Renal cortex interstitium (tissue), 11 donors: Measurements from ENCODE around the gene CACNA2D1. TPM values are rescaled to one million over a fixed set of nuclear protein-coding genes. Genes with fewer than 3 reads are reported as not detected.
A peak's percentile ranks its signal among the peaks of the same experiment; 100 is the strongest.
"Not testable (repeated sequence)": the region's sequence is repeated elsewhere in the genome, so short reads cannot be mapped to it uniquely, and the experiment has no call there.

Source experiments
- DNase-seq, 11 donors: peaks; one replicate each; pipeline ENCODE4 v3.0.0-alpha.2; 2013; ENCODE audit warnings: low read depth in 9 of 11, low spot score in 4 of 11; ENCODE audit errors: extremely low read depth in 1 of 11
- polyA plus RNA-seq, 3 donors: library from polyadenylated mRNA; unstranded; fragments of 120-200 nt; gene quantifications; one replicate each; pipeline ENCODE4 v1.2.1, GENCODE V29; 2013; ENCODE audit not compliant: insufficient read length in 3 of 3

The CACNA2D1 gene
- polyA plus RNA-seq, 3 donors: 28.2 to 30.7 (median 30.2) TPM

DNA sequence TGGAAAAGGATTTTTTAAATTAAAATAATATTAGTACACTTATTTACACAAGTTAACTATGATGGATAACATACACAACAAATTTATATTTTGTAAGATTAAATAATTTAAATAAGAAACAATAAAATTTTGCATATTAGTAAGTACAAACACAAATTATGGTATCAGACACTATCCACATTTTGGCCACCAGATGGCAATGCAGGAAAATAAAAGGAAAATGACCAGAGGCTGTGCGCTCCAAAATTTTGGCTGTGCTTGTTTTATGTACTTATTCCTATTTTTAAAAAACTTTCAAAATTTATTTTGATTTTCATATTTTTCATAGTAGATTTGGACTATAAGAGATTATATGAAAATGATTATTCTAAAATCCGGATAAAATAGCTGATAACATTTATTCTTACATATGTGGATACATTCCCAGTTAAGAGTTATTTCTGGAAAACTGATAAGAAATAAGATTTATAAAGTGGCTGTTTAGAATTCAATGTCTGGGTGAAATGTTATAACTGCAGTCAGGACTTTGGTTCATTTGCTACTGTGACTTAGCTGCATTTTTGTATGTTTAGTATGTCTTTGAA is 399.0 kb downstream of the CACNA2D1 start:
- peak; percentile 8 to 49 (median 38) for DNase-seq

DNA sequence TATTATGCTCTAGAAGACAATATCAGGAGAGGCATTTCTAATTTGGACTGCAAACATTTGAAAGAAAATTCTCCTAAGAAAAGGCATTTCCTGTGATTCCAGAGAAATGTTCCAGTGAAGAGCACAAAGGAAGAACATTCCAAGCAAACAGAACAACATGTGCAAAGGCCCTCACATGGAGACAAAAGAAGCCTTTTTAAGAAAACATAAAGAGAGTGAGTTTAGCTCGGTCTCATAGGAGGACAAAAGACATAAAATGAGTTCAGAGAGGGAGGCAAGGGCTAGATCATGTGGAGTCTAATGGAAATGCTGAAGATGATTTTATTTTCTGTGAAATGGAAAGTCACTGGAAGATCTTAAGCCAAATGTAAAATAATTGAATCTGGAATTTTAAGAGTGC is 404.0 kb downstream of the CACNA2D1 start:
- DNase-seq: no peak

DNA sequence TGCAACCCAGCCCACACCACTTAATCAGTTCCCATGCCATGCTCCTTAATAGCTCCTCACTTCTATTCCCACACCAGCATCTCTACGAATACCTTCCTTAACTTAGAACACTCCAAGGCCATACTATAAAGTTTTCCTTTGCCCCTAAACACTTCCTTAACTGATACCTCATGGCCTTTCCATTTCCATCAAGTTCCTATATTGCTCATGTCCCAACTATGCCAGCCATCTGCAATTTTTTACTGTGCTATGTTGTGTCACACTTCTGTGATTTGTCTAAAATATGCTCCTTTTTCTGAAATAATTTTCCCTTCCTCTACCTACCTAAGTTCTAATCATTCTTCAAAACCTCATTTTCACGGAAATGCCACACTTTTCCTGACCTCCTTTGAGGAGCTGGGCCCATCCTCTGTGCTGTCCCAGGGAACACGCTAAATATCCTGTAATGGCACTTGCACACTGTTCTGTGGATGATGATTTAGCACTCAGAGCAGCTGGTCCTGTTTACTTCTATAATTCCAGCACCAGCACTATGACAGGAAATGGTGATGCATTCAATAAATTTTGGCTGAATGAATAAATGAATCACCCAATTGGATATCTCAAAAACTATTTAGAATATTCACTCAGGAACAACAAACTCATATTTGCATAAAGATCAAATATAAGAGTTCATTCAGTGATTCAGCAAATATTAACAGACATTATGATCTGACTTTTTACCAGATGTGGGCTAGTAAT is 407.3 kb downstream of the CACNA2D1 start:
- DNase-seq: no peak

DNA sequence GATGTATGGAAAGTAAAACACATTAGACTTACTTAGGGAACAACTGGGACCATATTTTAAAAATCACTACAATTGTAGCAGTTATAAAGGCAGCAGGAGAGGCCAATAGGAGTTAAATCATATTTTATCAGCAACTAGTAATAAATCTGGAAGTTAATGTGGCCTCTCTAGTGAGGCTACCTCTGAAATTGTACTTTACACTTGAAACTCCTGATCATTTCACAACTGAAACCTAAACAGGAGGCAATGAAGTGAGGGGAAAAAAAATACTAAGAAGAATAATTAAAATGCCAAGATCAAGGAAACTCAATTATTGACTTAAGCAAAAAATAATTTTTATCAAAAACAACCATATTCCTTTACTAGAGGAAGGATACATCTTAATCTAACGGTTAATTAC is 408.1 kb downstream of the CACNA2D1 start:
- no peak for DNase-seq

DNA sequence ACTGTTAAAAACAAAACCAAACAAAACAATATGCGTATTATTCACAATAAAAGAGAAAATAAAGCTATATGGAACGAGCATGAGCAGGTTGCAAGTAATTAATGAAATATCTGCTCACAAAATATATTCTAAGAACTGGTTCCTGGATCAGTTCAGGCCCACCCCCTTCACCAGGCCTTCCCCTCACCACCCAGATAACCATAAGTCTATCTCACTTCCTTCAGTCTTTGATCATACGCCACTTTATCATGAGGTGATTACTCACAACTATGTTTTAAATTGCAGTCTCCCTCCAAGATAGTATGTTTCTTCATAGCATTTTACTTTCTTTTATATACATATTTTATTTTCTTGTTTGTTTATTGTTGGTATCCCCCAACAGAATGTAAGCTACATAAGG is 410.7 kb downstream of the CACNA2D1 start:
- DNase-seq: no peak

DNA sequence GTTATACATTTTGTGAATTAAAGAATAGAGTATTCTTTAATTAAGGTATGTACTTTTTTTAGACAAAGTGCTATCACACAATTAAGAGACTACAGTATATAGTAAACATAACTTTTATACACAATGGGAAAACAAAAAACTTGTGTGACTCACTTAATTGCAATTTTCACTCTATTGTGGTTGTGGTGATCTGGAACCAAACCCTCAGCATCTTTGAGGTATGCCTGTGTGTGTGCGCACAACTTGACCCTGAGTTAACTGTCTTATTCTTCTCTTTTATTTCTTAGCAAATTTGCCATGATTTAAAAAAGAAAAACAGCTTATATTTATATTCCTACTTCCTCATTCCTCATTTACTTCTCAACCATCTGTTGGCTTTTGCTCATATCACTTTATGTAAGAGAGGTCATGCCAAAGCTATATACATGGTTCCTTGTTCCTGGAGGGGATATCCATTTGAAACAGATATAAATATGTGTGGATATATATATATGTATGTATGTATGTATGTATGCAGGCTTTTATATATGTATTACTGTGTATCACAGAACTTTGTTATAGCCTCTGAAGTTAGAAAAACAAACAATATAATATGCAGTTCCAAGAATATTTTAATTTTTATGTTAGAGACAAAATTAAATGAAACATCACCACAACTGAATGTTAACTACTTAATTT is 414.2 kb downstream of the CACNA2D1 start:
- DNase-seq: no peak

DNA sequence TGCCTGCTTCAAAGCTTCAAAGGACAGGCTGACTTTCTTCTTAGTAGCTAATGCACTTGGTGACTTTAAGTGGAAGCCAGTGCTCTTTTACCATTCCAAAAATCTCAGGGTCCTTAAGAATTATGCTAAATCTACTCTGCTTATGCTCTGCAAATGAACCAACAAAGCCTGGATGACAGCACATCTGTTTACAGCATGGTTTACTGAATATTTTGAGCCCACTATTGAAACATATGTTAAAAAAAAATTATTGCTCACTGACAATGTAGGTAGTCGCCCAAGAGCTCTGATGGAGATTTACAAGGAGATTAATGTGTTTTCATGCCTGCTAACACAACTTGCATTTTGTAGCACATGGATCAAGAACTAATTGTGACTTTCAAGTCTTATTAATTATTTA is 415.5 kb downstream of the CACNA2D1 start:
- DNase-seq: no peak

DNA sequence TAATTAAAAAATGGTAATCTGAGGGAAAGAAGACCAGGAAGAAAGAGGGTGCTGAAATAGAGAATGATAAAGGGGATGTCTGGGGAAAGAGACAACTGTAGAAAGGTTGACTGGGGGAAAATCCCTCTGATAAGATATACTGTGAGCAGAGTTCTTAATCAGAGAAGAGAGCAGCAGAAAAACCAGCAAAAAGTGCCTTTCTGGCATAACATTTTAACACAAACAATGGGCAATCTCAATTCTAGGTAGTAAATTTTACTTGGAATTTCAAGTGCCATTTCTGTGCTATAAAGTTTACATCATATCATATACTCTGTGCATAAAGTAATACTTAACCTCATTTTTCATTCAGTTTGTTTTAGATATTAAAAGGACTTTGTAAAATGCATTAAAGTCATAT is 421.9 kb downstream of the CACNA2D1 start:
- DNase-seq: no peak

DNA sequence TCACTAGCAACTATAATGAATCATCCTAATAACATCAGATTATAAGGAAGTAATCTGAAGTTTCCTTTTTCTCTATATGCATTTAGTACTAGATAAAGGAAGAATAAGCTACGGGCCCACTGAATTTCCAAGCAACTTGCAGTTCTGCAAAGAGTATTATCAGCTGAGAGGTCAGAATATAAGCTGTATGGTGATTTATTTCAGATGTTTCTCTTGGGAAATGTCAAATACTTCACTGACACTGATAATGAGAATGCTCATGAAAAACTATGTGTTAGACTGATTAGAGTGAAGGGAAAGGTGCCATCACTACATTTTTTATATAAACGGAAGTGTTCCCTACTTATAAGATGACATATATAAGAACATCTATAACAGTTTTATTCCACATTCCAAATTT is 422.5 kb downstream of the CACNA2D1 start:
- DNase-seq: no peak

DNA sequence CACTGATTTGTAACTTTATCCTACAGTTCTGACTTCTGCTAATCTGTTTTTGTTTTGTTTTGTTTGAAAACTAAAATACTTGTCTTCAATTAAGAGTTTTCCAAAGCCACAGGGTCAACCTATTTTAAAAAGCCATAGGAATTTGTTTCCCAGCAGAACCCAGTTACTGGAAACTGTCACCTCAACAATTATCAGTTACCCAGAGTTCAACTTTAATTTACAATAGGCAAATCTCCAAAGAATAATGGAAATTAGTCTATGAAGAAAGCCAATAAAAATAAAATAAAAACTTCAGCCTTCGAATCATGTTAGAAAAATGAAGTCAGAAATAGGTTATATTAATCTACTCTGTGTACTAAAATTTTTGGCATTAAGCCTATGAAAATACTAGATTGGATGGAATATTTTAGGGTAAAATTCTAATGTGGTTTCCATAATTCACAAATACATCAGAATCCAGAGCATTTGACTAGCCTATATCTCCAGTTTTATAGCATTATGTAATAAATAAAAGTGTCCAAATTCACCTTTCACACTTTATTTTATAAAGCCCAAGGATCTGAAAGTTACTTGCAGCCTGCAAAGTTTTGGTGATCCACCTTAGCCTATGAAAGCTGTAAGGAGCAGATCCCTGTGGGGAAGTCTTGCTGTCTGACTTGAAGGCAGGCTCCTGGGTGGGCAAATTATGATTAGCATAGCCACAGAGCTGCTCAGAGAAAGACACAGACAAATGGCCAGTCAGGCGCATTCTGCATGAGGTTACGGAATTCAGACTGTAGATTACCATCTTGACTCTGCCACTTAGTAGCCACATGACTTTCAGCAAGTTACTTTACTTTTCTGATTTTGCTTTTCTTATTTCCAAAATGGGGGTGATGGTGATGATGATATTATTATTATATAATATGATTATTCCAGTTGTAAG is 423.8 kb downstream of the CACNA2D1 start:
- DNase-seq: peak in 2 of 11 donors; percentile 15 to 24

DNA sequence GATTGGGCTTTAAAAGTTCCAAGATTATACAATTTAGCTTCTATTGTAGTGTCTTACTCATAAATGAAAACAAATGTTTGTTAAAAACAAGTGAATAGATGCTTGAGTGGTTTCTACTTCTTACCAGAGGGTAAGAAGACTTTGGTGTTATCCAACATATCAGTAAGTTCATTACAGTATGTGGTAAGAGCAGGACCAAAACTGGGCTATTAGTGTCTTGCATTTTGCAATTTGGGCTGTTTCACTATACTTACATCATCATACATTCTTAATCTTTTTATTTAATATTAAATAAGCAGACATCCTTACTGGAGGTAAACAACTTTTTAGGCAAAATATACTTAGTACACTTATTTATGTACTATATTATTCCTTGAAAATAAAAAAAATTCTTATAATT is 425.4 kb downstream of the CACNA2D1 start:
- DNase-seq: no peak

DNA sequence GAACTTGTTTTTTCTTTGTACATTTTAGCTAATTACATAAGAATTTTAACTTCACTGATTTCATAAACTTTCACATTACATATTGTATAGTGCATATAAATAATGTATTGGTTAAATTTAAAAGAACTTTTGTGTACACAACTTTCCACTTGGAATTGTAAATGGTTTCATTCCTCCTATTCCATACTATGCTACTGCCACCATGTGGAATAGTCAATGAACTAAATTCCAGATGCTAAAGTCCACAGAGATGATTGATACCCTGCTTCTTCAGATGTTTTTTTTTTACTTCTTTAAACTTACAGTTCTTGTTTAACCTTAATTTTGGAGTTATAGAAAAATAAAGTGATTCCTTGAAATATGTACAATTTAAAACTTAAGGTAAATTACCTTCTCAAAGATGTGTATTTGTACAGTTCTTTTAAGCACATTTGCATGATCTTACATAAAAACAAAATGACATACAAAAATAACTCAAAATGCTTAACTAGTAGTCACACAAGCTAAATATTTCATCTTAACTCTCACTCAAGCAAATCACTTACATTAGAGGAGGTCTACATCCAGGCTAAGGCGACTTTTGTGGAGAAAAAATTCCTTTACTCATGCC is 426.1 kb downstream of the CACNA2D1 start:
- peak in 4 of 11 donors; percentile 15 to 20 (median 18) for DNase-seq

DNA sequence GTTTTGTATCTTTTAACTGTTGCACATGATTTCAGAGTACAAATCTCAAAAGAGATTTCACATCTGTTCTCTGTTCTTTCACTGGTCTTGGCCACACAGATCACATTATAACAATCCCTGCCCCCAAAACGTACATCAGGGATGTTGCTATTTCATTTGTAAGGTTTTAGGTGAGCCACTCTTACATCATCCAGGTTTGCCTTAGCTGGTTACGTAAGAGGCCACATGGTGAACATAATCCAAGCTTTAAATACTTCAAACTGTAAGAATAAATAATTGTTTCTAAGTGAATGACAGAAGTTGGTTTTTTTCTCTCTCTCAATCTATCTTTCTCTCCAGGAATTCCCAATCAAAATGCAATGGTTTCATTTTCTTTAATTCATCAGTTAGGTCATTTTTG is 427.8 kb downstream of the CACNA2D1 start:
- no peak for DNase-seq

DNA sequence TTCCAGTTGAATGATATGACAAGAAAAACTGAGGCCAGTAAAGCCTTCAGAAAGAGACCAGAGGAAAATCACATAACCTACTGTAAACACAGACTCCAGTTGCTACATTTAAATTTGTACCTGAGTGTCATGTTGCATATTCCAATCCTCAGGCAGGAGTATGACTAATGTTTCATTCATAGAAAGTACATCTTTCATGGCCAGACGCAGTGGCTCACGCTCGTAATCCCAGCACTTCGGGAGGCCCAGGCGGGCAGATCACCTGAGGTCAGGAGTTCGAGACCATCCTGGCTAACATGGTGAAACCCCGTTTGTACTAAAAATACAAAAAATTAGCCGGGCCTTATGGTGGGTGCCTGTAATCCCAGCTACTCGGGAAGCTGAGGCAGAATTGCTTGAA is 429.0 kb downstream of the CACNA2D1 start:
- DNase-seq: not testable (repeated sequence)

DNA sequence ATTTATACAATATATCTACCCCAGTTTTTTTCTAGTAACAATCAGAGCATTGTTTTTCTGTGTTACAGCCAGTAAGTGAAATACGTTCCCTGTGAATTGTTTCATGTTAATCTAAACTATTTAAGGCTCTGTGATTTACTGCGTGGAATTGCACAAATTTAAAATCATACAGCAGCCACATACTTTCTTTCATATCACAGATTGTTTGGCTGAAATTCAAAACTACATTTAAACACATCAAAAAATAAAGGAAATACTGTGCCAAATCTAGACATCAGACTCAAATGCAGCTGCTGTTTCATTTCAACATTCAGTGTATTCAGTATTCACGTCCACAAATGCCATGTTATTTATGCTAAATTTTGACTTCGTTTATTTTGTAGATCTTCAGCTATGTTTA is 431.1 kb downstream of the CACNA2D1 start:
- DNase-seq: peak in 1 of 11 donors; percentile 2

DNA sequence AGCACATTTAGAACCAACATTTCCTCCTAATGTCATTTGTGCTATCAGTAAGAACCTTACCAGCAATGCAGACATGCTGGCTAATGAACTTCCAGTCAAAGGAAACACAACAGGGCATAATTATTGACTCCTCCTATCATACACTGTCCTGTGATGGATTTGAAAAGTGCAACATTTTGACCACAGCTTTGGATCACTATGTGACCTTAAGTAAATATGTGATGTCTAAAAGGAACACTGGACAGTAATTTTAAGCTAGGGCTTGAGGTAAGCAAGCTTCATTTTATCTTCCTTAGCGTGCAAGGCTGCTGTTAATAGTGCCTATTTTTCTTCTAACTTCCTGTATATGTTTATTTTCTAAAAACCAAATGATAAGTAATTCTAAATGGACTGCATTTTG is 433.2 kb downstream of the CACNA2D1 start:
- DNase-seq: no peak

DNA sequence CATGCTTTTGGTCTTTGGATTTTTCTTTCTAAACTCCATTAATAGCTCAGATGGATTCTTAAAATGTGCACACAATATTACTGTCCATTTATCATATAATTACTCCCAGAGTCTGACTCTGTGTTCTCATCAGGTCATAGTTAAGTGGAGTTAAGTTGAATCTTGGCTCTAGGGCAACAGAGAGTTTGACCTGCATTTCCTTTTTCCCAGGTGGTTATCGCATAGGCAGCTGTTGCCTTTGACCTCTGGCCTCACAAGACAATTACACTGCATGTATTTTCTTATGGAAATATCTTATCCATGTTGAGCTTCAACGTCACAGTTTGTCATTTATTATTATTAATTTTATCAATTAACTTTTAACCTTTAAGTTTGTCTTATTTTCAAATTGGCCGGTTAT is 436.3 kb downstream of the CACNA2D1 start:
- DNase-seq: no peak

DNA sequence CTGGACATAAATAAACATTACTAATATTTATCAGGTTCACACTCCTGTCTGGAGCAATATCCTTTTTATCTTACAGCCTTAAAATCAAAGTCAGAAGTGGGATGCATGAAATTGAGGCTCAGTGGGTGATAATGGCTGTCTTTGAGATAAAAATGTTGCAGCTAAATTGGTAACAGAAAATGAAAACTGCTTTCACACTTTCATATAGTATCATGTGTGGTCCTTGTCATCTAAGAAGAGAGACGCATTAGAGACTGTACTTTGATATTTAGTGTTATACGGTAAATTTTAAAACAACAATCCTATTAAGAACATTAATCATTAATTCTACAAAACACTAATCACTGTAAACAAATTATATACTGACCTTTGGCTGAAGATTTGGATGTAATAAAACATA is 438.5 kb downstream of the CACNA2D1 start:
- DNase-seq: no peak

DNA sequence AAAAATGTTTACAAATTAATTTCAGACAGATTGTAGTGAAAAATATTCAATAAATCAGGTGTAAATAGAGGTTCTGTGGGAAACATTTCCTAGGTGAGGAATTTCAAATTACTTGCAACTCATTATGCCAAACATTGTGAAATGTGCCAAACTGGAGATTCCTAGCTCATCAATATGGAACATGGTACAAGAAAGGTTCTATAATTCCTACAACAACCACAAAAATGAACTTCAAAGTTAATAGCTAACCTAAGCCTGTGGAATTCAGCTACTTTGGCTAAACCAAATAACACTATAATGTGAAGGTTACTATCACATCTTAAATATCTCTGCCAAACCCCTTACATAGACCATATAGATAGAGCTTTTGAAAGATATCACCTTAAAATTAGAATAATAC is 450.4 kb downstream of the CACNA2D1 start:
- DNase-seq: no peak
